ENCODE measurements around the gene JMJD6. TPM values are rescaled to one million over a fixed set of nuclear protein-coding genes. Genes with fewer than 3 reads are reported as not detected.

The JMJD6 gene
- total and polyA plus RNA-seq, 9 of the 15 experiments (the other 6 are each of a cell fraction or from before 2014, with no cell fraction given): 2.5 to 52.3 (median 36.3) TPM

DNA sequence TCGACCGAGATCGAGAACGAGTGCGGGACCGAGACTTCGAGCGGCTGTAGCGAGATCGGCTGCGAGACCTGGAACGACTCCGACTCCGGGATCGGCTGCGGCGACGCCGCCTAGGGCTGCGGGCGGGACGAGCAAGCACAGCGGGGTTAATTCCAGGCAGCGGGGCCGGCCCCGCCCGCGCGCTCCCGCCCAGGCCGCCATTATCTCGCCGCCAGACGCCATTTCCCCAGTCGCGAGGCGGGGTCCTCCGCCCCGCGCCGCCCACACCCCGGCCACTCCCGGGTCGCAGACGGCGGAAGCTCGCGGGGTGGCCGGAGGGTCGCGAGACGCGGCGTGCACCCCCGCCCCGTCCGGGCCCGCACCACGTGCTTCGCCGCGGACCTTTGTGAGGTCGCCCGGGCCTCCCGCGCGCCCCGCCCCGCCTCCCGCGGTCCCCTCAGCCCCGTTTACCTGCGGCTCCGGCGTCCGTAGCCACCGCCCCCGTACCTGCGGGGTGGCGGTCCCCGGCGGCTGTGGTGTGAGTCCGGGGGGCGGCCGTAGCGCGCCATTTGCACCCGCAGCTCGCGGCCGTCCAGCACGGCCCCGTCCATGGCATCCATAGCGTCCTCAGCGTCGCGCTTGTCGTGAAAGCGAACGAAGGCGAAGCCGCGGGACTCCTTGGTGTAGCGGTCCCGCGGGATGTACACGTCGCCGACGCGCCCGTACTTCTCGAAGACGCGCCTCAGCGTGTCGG lies 10.1 kb upstream of the JMJD6 start (continued):
- TF ChIP-seq ZBTB33 (CRISPR knock-in tag; IDR thresholded peaks at IDR 0.05) (peak; percentile 66; the same call in 1 of the 2 replicates), NR3C1 (CRISPR knock-in tag; IDR thresholded peaks at IDR 0.05) (peak; percentile 22; the same call in 1 of the 2 replicates), NFRKB (IDR thresholded peaks at IDR 0.05; ENCODE audit: low read depth) (no peak), ZNF77 (CRISPR knock-in tag; IDR thresholded peaks at IDR 0.05) (no peak), POLR2B (IDR thresholded peaks at IDR 0.05; ENCODE audit: low read depth, partially characterized antibody) (no peak), CEBPG (CRISPR knock-in tag; IDR thresholded peaks at IDR 0.05) (0 out of 2 replicates have a peak, but pooled peaks have one; percentile 52), CEBPG (tag; conservative IDR thresholded peaks at IDR 0.05 in 1 of 2, IDR thresholded peaks at IDR 0.05 in 1 of 2) (no peak), ZFPM2 (CRISPR knock-in tag; IDR thresholded peaks at IDR 0.05) (no peak), MTA2 (IDR thresholded peaks at IDR 0.05; ENCODE audit: low read depth) (no peak), RBM14 (IDR thresholded peaks at IDR 0.05; ENCODE audit: borderline replicate concordance, insufficient read depth, low read depth, low read length) (peak; percentile 60; the same call in 1 of the 2 replicates), RAD21 (CRISPR knock-in tag; conservative IDR thresholded peaks at IDR 0.05 in 1 of 2, IDR thresholded peaks at IDR 0.05 in 1 of 2) (peak in 1 of 2 experiments; percentile 22; a peak in 1 of 4 replicates), CREB3 (tag; conservative IDR thresholded peaks at IDR 0.05; ENCODE audit: low read depth) (no peak), EHMT2 (IDR thresholded peaks at IDR 0.05) (no peak), ZBED1 (IDR thresholded peaks at IDR 0.05) (no peak), NCOA4 (IDR thresholded peaks at IDR 0.05; ENCODE audit: partially characterized antibody) (no peak), JUND (IDR thresholded peaks at IDR 0.05; ENCODE audit: borderline replicate concordance, low read depth, low read length) (peak; percentile 35; the same call in 1 of the 2 replicates), JUND (tag; IDR thresholded peaks at IDR 0.05; ENCODE audit: borderline replicate concordance, low read depth, low read length) (no peak; the same call in 2 of the 3 replicates), MAFK (IDR thresholded peaks at IDR 0.05; ENCODE audit: low read length) (no peak)
- TF ChIP-seq, protein P1, sequence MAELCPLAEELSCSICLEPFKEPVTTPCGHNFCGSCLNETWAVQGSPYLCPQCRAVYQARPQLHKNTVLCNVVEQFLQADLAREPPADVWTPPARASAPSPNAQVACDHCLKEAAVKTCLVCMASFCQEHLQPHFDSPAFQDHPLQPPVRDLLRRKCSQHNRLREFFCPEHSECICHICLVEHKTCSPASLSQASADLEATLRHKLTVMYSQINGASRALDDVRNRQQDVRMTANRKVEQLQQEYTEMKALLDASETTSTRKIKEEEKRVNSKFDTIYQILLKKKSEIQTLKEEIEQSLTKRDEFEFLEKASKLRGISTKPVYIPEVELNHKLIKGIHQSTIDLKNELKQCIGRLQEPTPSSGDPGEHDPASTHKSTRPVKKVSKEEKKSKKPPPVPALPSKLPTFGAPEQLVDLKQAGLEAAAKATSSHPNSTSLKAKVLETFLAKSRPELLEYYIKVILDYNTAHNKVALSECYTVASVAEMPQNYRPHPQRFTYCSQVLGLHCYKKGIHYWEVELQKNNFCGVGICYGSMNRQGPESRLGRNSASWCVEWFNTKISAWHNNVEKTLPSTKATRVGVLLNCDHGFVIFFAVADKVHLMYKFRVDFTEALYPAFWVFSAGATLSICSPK (IDR thresholded peaks at IDR 0.05; ENCODE audit: borderline replicate concordance): no peak
- TF ChIP-seq, protein P2, sequence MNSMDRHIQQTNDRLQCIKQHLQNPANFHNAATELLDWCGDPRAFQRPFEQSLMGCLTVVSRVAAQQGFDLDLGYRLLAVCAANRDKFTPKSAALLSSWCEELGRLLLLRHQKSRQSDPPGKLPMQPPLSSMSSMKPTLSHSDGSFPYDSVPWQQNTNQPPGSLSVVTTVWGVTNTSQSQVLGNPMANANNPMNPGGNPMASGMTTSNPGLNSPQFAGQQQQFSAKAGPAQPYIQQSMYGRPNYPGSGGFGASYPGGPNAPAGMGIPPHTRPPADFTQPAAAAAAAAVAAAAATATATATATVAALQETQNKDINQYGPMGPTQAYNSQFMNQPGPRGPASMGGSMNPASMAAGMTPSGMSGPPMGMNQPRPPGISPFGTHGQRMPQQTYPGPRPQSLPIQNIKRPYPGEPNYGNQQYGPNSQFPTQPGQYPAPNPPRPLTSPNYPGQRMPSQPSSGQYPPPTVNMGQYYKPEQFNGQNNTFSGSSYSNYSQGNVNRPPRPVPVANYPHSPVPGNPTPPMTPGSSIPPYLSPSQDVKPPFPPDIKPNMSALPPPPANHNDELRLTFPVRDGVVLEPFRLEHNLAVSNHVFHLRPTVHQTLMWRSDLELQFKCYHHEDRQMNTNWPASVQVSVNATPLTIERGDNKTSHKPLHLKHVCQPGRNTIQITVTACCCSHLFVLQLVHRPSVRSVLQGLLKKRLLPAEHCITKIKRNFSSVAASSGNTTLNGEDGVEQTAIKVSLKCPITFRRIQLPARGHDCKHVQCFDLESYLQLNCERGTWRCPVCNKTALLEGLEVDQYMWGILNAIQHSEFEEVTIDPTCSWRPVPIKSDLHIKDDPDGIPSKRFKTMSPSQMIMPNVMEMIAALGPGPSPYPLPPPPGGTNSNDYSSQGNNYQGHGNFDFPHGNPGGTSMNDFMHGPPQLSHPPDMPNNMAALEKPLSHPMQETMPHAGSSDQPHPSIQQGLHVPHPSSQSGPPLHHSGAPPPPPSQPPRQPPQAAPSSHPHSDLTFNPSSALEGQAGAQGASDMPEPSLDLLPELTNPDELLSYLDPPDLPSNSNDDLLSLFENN (IDR thresholded peaks at IDR 0.05; ENCODE audit: low read depth in 2 of 2, low read length in 2 of 2): peak in 1 of 2 experiments; percentile 36; a peak in 2 of 4 replicates
